ENCODE measurements around the gene ACSL6. TPM values are rescaled to one million over a fixed set of nuclear protein-coding genes. Genes with fewer than 3 reads are reported as not detected.
A peak's percentile ranks its signal among the peaks of the same experiment; 100 is the strongest.

Gene ACSL6
- total RNA-seq, 1 donor from 2014 or later = not detected

DNA sequence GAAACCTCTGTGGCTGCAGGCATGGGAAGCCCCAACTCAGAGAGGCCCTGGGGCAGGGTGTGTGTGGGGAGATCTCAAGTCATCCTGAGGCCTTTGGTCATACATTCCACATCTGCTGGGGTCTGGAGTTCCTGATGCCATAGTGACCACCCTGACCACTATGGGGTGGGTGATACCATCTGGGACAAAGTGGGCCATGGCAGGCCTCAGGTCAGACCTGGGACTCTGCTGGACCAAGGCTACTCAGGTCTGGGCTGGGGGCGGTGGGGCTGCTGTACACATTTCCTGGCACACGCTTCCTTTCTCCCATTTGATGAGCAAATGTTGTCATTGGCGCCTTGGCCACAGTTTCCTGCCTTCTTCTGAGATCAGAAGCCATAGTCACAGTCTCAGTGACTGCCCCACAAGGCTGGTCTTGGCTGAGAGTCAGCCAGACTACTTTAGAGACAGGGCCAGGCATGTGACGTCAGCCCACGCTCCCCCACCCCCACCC is 15.1 kb upstream of the ACSL6 start:
- peaks cover 43% of the 10 kb centered on the region for H3K27me3 Mint-ChIP-seq (ENCODE audit: low read depth)
- TF ChIP-seq, protein P1, sequence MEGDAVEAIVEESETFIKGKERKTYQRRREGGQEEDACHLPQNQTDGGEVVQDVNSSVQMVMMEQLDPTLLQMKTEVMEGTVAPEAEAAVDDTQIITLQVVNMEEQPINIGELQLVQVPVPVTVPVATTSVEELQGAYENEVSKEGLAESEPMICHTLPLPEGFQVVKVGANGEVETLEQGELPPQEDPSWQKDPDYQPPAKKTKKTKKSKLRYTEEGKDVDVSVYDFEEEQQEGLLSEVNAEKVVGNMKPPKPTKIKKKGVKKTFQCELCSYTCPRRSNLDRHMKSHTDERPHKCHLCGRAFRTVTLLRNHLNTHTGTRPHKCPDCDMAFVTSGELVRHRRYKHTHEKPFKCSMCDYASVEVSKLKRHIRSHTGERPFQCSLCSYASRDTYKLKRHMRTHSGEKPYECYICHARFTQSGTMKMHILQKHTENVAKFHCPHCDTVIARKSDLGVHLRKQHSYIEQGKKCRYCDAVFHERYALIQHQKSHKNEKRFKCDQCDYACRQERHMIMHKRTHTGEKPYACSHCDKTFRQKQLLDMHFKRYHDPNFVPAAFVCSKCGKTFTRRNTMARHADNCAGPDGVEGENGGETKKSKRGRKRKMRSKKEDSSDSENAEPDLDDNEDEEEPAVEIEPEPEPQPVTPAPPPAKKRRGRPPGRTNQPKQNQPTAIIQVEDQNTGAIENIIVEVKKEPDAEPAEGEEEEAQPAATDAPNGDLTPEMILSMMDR (IDR thresholded peaks at IDR 0.05; ENCODE audit: unreplicated experiment) = no peak
- DNase-seq (ENCODE audit: low spot score in 2 of 2, unreplicated experiment in 2 of 2) = no peak
- H3K27ac Mint-ChIP-seq = no peak overlapping the region
- no peak overlapping the region for H3K4me3 Mint-ChIP-seq
- H3K4me1 Mint-ChIP-seq = no peaks in the 10 kb centered on the region
- no peaks in the 10 kb centered on the region for H3K9me3 Mint-ChIP-seq
- H3K36me3 Mint-ChIP-seq = no peaks in the 10 kb centered on the region

DNA sequence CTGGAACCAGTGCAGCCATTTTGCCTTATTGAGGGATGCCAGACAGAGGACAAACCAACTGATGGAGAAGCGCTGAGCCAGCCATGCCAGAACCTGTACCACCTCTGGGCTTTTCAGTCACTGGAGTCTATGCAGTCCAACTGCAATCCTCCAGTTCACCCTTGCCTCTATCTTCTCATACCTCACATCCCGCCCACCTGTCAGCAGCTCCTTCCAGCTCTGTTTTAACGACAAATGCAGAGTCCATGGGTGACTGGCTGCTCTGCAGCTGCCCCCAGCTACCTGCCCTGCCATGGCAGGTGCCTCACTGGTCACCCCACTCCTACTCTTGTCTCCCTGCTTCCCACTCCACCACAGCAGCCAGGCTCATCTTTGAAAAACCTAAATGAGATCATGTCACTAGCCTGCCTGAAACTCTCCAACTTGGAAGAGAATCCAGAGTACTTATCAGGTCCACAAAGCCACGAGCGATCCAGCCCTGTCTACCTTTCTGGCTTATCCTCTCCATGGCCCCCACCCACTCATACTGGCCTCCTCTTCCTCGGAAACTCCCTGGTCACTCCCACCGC is 14.0 kb upstream of the ACSL6 start:
- Mint-ChIP-seq H3K4me1 (no peaks in the 10 kb centered on the region), H3K27ac (no peak overlapping the region), H3K4me3 (no peak overlapping the region), H3K36me3 (no peaks in the 10 kb centered on the region), H3K9me3 (no peaks in the 10 kb centered on the region), H3K27me3 (ENCODE audit: low read depth) (peaks cover 46% of the 10 kb centered on the region)
- TF ChIP-seq, protein P1 (IDR thresholded peaks at IDR 0.05; ENCODE audit: unreplicated experiment) = no peak
- DNase-seq (ENCODE audit: low spot score in 2 of 2, unreplicated experiment in 2 of 2) = peak in 1 of 2 experiments; percentile 20

DNA sequence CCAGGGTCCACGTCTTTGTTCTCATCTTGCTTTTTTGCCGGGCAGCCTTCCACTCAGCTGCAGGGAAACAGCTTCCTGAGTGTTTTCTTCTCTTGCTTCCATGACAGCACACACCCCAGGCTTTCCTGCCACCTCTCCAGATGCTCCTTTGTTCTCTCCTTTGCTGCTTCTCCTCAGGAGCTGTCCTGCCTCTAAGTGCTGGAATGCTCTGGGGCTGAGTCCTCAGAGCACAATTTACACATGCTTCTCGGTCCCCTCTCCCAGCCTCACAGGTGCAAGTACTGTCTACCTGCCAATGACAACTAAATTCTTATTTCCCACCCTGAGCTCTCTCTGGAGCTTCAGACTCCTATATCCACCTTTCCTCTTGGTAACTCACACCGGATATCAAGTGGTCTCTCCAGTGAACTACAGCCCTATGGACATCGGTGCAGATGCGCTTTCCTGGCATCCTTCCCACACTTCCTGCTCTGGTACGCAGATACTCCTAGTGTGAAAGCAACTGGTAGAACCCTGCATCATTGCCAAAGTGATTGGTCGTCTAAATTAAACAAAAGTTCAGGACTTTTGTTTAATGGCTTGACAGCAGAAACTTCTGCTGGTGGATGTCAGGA is 13.4 kb upstream of the ACSL6 start:
- Mint-ChIP-seq H3K9me3 (no peaks in the 10 kb centered on the region), H3K27me3 (ENCODE audit: low read depth) (peaks cover 46% of the 10 kb centered on the region), H3K4me1 (no peaks in the 10 kb centered on the region), H3K4me3 (no peak overlapping the region), H3K36me3 (no peaks in the 10 kb centered on the region), H3K27ac (no peak overlapping the region)
- TF ChIP-seq, protein P1 (IDR thresholded peaks at IDR 0.05; ENCODE audit: unreplicated experiment) = no peak
- peak in 1 of 2 experiments; percentile 32 for DNase-seq (ENCODE audit: low spot score in 2 of 2, unreplicated experiment in 2 of 2)

DNA sequence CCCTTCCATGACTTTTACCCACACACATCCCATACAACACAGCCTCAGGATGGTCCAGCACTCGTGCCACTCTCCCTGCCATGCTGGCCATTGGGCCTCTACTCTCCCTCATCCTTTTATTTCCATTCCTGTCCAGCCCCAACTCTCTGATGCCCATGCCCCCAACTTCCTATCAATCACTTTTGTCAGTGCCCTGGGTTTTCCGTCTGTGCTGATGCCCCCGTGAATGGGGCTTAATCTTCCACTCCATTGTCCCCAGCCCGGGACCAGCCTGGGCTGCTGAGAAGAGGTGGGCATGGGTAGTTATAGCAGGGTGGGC is 12.6 kb upstream of the ACSL6 start:
- H3K9me3 Mint-ChIP-seq = no peaks in the 10 kb centered on the region
- H3K4me1 Mint-ChIP-seq = no peaks in the 10 kb centered on the region
- DNase-seq (ENCODE audit: low spot score in 2 of 2, unreplicated experiment in 2 of 2) = no peak
- TF ChIP-seq, protein P1 (IDR thresholded peaks at IDR 0.05; ENCODE audit: unreplicated experiment) = no peak
- no peak overlapping the region for H3K27ac Mint-ChIP-seq
- no peak overlapping the region for H3K4me3 Mint-ChIP-seq
- no peaks in the 10 kb centered on the region for H3K36me3 Mint-ChIP-seq
- H3K27me3 Mint-ChIP-seq (ENCODE audit: low read depth) = peaks cover 44% of the 10 kb centered on the region

DNA sequence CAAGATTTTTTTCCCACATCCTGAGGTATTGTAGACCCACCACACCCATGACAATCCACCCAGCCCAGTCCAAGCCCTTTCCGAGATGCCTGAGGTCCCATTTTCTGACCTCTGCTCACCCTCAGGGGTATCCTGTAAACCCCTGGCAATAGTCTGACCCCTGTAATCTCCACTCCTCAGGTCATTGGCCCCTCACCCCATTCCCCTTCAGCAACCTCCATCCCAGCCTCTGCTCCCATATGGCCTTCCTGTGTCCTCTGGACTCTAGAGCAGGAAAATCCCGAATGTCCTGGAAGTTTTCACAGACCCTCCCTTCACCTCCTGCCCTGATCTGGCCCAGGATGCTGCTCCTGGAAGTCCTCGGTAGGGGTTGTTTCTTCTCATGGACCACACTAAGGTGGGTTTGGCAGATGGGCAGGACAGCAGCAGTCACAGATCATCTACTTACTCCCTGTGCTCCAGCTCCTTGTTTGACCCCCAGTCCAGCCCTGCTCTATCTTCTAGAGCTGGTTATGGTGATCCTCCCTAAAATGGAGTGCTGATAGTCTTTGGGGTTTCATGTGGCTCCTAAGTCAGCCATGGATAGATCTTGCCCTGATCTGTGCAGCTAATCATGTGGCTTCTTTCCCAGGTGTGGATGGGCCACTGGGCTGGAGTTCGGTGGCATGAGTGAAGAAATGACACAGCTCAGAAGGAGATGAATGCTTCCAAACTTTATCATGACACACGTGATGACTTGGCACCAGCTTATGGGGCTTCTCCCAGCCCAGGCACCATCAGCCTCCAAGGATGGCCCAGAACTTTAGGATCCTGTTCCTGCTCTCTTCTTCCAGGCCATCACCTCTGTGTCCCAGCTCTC is 12.0 kb upstream of the ACSL6 start:
- Mint-ChIP-seq H3K27me3 (ENCODE audit: low read depth) (peaks cover 48% of the 10 kb centered on the region), H3K9me3 (no peaks in the 10 kb centered on the region), H3K27ac (no peak overlapping the region), H3K4me1 (no peaks in the 10 kb centered on the region), H3K36me3 (no peaks in the 10 kb centered on the region), H3K4me3 (no peak overlapping the region)
- TF ChIP-seq, protein P1 (IDR thresholded peaks at IDR 0.05; ENCODE audit: unreplicated experiment) = no peak
- DNase-seq (ENCODE audit: low spot score in 2 of 2, unreplicated experiment in 2 of 2) = peak in 1 of 2 experiments; percentile 17
